Panc1 (cell line): ENCODE measurements around the gene HTT. TPM values are rescaled to one million over a fixed set of nuclear protein-coding genes. Genes with fewer than 3 reads are reported as not detected.

Experiments
- ATAC-seq: fragments of 200-7000 bp; cut with Tn5 transposase; 2 replicates; pipeline ENCODE4 v1.9.1; 2020; ENCODE audit warnings: mild to moderate bottlenecking, moderate library complexity
- BruUV-seq: library from RNA; stranded (reverse); fragments of 400-500 nt; replicated peaks from 2 replicates; lab custom pipeline; 2021; lab: Mats Ljungman, UMichigan
- CTCF ChIA-PET: fragments of 300-600 bp; sonication (Branson Sonifier 250); formaldehyde crosslinking; loops from one replicate; lab custom pipeline; 2022; ENCODE audit warnings: antibody characterized with exemption; lab: Charles Lee
- POLR2A ChIA-PET: fragments of 300-600 bp; sonication (Branson Sonifier 250); formaldehyde crosslinking; loops from one replicate; lab custom pipeline; 2022; ENCODE audit warnings: antibody characterized with exemption; lab: Charles Lee
- DNase-seq: peaks from one replicate; pipeline ENCODE4 v3.0.0-alpha.2; 2010; ENCODE audit warnings: low read depth, low spot score
- H3K27ac ChIP-seq: 2 replicates; pipeline ENCODE4 v1.5.1; 2011; ENCODE audit warnings: mild to moderate bottlenecking, low read length, inconsistent platforms
- H3K27me3 ChIP-seq: fragments of 200-500 bp; sonication (Bioruptor generic); 2 replicates; pipeline ENCODE4 v1.6.0; 2014; ENCODE audit warnings: low read length, inconsistent platforms; ENCODE audit not compliant: control insufficient read depth, insufficient read depth
- H3K36me3 ChIP-seq: fragments of 200-500 bp; sonication (Bioruptor generic); 2 replicates; pipeline ENCODE4 v1.5.1; 2014; ENCODE audit warnings: inconsistent platforms, mild to moderate bottlenecking, low read length, moderate library complexity; ENCODE audit not compliant: control insufficient read depth, insufficient read depth
- H3K4me1 ChIP-seq: 2 replicates; pipeline ENCODE4 v1.5.1; 2011; ENCODE audit warnings: inconsistent platforms, mild to moderate bottlenecking, low read length, moderate library complexity; ENCODE audit not compliant: control insufficient read depth, insufficient read depth
- H3K4me3 ChIP-seq, 2 experiments: 2 replicates each; pipeline ENCODE4 v1.5.1; 2011 to 2012; ENCODE audit warnings: low read depth in 2 of 2, low read length in 2 of 2, mild to moderate bottlenecking in 2 of 2, inconsistent platforms in 1 of 2, moderate library complexity in 1 of 2
- H3K9me3 ChIP-seq: fragments of 200-500 bp; sonication (Bioruptor generic); 2 replicates; pipeline ENCODE4 v1.5.1; 2014; ENCODE audit warnings: low read depth, mild to moderate bottlenecking, inconsistent platforms, low read length, moderate library complexity; ENCODE audit not compliant: control insufficient read depth, insufficient read depth
- CTCF ChIP-seq: fragments of 450-650 bp; IDR thresholded peaks from 2 replicates; pipeline ENCODE4 v1.5.1; 2017; ENCODE audit warnings: mild to moderate bottlenecking
- POLR2AphosphoS5 ChIP-seq: IDR thresholded peaks from 2 replicates; pipeline ENCODE4 v1.6.1; 2012; ENCODE audit warnings: mild to moderate bottlenecking, low read depth, low read length, moderate library complexity
- SIN3A ChIP-seq: IDR thresholded peaks from 2 replicates; pipeline ENCODE4 v1.6.1; 2012; ENCODE audit warnings: low read depth, mild to moderate bottlenecking, low read length, moderate library complexity, borderline replicate concordance; ENCODE audit not compliant: insufficient read depth
- TCF7L2 ChIP-seq: IDR thresholded peaks from 2 replicates; pipeline ENCODE4 v1.6.1; 2011; ENCODE audit warnings: mild to moderate bottlenecking, low read depth, low read length, inconsistent platforms
- in situ Hi-C: cut with HindIII; loops from 2 replicates; pipeline ENCODE4 v1.10.0; 2016; ENCODE audit warnings: low sequenced_read_pairs, low pct_unique_long_range_greater_than_20kb
- intact Hi-C: fragments of 100-400 bp; cut with micrococcal nuclease; formaldehyde crosslinking; loops from one replicate; pipeline ENCODE4 v1.10.0; 2022; ENCODE audit not compliant: unreplicated experiment
- total RNA-seq: library from RNA; stranded (reverse); gene quantifications from one replicate; pipeline ENCODE4 v1.2.1, GENCODE V29; 2021; ENCODE audit not compliant: unreplicated experiment
- TF ChIP-seq, protein P1 (sequence below), 2 experiments: IDR thresholded peaks; 2 replicates each; pipeline ENCODE4 v1.6.1; 2011 to 2012; ENCODE audit warnings: low read depth in 2 of 2, control low read depth in 1 of 2, low read length in 1 of 2, mild to moderate bottlenecking in 1 of 2, moderate library complexity in 1 of 2; ENCODE audit not compliant: insufficient read depth in 1 of 2

HTT gene
- total RNA-seq, 1 experiment from 2014 or later, result 24.7 TPM

GRCh38 chr4:3042226-3042625 is 32.3 kb upstream of the HTT start:
- Histone ChIP-seq H3K4me3 (no peak overlapping the region), H3K4me1 (no peaks in the 10 kb centered on the region), H3K9me3 (no peaks in the 10 kb centered on the region), H3K27ac (no peak overlapping the region), H3K36me3 (no peaks in the 10 kb centered on the region), H3K27me3 (no peaks in the 10 kb centered on the region)
- CTCF ChIA-PET, result no interaction called here
- in situ Hi-C loops (no loop called here), intact Hi-C loops (no loop called here)
- TF ChIP-seq TCF7L2, result no peak
- TF ChIP-seq, protein P1, sequence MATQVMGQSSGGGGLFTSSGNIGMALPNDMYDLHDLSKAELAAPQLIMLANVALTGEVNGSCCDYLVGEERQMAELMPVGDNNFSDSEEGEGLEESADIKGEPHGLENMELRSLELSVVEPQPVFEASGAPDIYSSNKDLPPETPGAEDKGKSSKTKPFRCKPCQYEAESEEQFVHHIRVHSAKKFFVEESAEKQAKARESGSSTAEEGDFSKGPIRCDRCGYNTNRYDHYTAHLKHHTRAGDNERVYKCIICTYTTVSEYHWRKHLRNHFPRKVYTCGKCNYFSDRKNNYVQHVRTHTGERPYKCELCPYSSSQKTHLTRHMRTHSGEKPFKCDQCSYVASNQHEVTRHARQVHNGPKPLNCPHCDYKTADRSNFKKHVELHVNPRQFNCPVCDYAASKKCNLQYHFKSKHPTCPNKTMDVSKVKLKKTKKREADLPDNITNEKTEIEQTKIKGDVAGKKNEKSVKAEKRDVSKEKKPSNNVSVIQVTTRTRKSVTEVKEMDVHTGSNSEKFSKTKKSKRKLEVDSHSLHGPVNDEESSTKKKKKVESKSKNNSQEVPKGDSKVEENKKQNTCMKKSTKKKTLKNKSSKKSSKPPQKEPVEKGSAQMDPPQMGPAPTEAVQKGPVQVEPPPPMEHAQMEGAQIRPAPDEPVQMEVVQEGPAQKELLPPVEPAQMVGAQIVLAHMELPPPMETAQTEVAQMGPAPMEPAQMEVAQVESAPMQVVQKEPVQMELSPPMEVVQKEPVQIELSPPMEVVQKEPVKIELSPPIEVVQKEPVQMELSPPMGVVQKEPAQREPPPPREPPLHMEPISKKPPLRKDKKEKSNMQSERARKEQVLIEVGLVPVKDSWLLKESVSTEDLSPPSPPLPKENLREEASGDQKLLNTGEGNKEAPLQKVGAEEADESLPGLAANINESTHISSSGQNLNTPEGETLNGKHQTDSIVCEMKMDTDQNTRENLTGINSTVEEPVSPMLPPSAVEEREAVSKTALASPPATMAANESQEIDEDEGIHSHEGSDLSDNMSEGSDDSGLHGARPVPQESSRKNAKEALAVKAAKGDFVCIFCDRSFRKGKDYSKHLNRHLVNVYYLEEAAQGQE (IDR thresholded peaks at IDR 0.05; ENCODE audit: insufficient read depth in 1 of 2, low read depth in 2 of 2, low read length in 1 of 2), result no peak
- no peak for TF ChIP-seq SIN3A
- no peak for TF ChIP-seq POLR2AphosphoS5
- TF ChIP-seq CTCF, result no peak
- BruUV-seq, result no TSS peak
- DNase-seq (no peak), ATAC-seq (no peak)
- POLR2A ChIA-PET, result no interaction called here

- in situ Hi-C loops, result no loop called here
- ChIA-PET POLR2A (interaction anchor here (0.6 kb wide), 1 partner anchor 19 kb away, joined by 3 read pairs; no protein-coding TSS in a partner anchor), CTCF (no interaction called here)
- H3K4me1 ChIP-seq, result no peaks in the 10 kb centered on the region
- TF ChIP-seq TCF7L2 (no peak), SIN3A (no peak), CTCF (no peak), POLR2AphosphoS5 (no peak)
- TF ChIP-seq, protein P1 (IDR thresholded peaks at IDR 0.05; ENCODE audit: insufficient read depth in 1 of 2, low read depth in 2 of 2, low read length in 1 of 2), result no peak
- intact Hi-C loops, result no loop called here
- ATAC-seq (no peak), DNase-seq (no peak)
- no peaks in the 10 kb centered on the region for H3K27me3 ChIP-seq
- no peak overlapping the region for H3K27ac ChIP-seq
- H3K9me3 ChIP-seq, result no peaks in the 10 kb centered on the region
- H3K36me3 ChIP-seq, result no peaks in the 10 kb centered on the region
- no peak overlapping the region for H3K4me3 ChIP-seq
- BruUV-seq, result no TSS peak
These were observed 31.0 kb upstream of the HTT start for GRCh38 chr4:3043282-3044020.
